Left renal cortex interstitium (tissue), 4 donors: ENCODE measurements around the gene PPIL3. TPM values are rescaled to one million over a fixed set of nuclear protein-coding genes. Genes with fewer than 3 reads are reported as not detected.

Source experiments
- DNase-seq, 4 donors: peaks; one replicate each; pipeline ENCODE4 v3.0.0-alpha.2; 2013; ENCODE audit warnings: low read depth in 4 of 4, low spot score in 2 of 4, missing footprints in 1 of 4
- polyA plus RNA-seq, 4 donors: library from polyadenylated mRNA; unstranded; fragments of 120-200 nt; gene quantifications; one replicate each; pipeline ENCODE4 v1.2.1, GENCODE V29; 2013; ENCODE audit not compliant: insufficient read length in 4 of 4

The PPIL3 gene
- polyA plus RNA-seq, 4 donors, result 49.9 to 74.7 (median 71.6) TPM

- DNase-seq, result peak in 1 of 4 donors; percentile 23
Measured at GRCh38 chr2:200861617-200862155, 27.2 kb downstream of the PPIL3 start.

GRCh38 chr2:200860092-200860795 is 28.6 kb downstream of the PPIL3 start:
- DNase-seq, result no peak

GRCh38 chr2:200856806-200857205 is 32.1 kb downstream of the PPIL3 start:
- no peak for DNase-seq

- DNase-seq, result no peak
Measured at GRCh38 chr2:200852605-200853004, 36.3 kb downstream of the PPIL3 start.

GRCh38 chr2:200851398-200852248 is 37.3 kb downstream of the PPIL3 start:
- no peak for DNase-seq

- DNase-seq, result no peak
Measured at GRCh38 chr2:200850512-200851256, 38.2 kb downstream of the PPIL3 start.

GRCh38 chr2:200847939-200848338 is 40.9 kb downstream of the PPIL3 start:
- no peak for DNase-seq

GRCh38 chr2:200847269-200847668 is 41.6 kb downstream of the PPIL3 start:
- no peak for DNase-seq

- no peak for DNase-seq
Measured at GRCh38 chr2:200845669-200846325, 43.1 kb downstream of the PPIL3 start.

- no peak for DNase-seq
Measured at GRCh38 chr2:200845194-200845593, 43.7 kb downstream of the PPIL3 start.

GRCh38 chr2:200843993-200844948 is 44.6 kb downstream of the PPIL3 start:
- DNase-seq, result no peak

GRCh38 chr2:200839513-200839912 is 49.4 kb downstream of the PPIL3 start:
- no peak for DNase-seq

GRCh38 chr2:200834701-200835100 is 54.2 kb downstream of the PPIL3 start:
- no peak for DNase-seq

GRCh38 chr2:200829258-200829655 is 59.6 kb downstream of the PPIL3 start:
- DNase-seq, result no peak

- no peak for DNase-seq
Measured at GRCh38 chr2:200828572-200829257, 60.2 kb downstream of the PPIL3 start.

- no peak for DNase-seq
Measured at GRCh38 chr2:200828104-200828503, 60.8 kb downstream of the PPIL3 start.

GRCh38 chr2:200821686-200822245 is 67.1 kb downstream of the PPIL3 start:
- DNase-seq, result no peak
